ENCODE measurements around the gene NMU. TPM values are rescaled to one million over a fixed set of nuclear protein-coding genes. Genes with fewer than 3 reads are reported as not detected.

Gene NMU
- total RNA-seq, 1 experiment from 2014 or later = not detected

DNA sequence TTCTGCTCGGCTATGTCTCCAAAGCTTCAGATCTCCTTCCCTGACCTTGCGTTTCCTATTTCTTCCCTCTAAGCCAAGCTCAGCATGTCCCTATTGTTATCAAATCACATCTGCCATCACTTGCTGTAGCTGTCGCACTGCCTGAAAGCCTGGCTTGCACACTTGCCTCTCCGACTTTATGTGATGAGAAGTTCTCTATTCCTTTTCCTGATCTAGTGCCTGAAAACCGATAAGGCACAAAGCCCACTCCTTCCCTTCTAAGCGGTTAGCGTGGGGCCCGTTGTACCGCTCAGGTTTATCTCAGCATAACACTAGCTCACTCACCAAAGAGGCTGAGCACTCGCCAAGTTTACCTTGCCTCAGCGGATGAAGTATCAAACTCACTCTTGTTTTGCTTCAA is 816 bp downstream of the NMU start:
- ChIA-PET POLR2A (no interaction called here), CTCF (no interaction called here)
- Mint-ChIP-seq H3K4me1 (ENCODE audit: low read depth, unreplicated experiment) (peaks cover 7% of the 10 kb centered on the region), H3K9me3 (ENCODE audit: unreplicated experiment) (no peaks in the 10 kb centered on the region), H3K36me3 (ENCODE audit: insufficient read depth, unreplicated experiment) (no peaks in the 10 kb centered on the region), H3K27me3 (ENCODE audit: insufficient read depth, unreplicated experiment) (peaks cover 23% of the 10 kb centered on the region), H3K4me3 (ENCODE audit: unreplicated experiment) (peak overlapping the region; percentile 76), H3K27ac (ENCODE audit: unreplicated experiment) (no peak overlapping the region)
- no peaks in the 10 kb centered on the region for H3K4me1 ChIP-seq
- H3K27me3 ChIP-seq (replicated peaks; ENCODE audit: control insufficient read depth, insufficient read depth, low read length) = peaks cover 3% of the 10 kb centered on the region
- TF ChIP-seq, protein P1, sequence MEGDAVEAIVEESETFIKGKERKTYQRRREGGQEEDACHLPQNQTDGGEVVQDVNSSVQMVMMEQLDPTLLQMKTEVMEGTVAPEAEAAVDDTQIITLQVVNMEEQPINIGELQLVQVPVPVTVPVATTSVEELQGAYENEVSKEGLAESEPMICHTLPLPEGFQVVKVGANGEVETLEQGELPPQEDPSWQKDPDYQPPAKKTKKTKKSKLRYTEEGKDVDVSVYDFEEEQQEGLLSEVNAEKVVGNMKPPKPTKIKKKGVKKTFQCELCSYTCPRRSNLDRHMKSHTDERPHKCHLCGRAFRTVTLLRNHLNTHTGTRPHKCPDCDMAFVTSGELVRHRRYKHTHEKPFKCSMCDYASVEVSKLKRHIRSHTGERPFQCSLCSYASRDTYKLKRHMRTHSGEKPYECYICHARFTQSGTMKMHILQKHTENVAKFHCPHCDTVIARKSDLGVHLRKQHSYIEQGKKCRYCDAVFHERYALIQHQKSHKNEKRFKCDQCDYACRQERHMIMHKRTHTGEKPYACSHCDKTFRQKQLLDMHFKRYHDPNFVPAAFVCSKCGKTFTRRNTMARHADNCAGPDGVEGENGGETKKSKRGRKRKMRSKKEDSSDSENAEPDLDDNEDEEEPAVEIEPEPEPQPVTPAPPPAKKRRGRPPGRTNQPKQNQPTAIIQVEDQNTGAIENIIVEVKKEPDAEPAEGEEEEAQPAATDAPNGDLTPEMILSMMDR (IDR thresholded peaks at IDR 0.05; ENCODE audit: insufficient read depth in 1 of 2, low read depth in 1 of 2, low read length in 1 of 2, severe bottlenecking in 1 of 2, unreplicated experiment in 1 of 2) = no peak
- intact Hi-C loops (cut with micrococcal nuclease; ENCODE audit: unreplicated experiment) = loop anchor here (5.0 kb wide), 1 partner anchor 188 kb away; no protein-coding TSS in a partner anchor
- DNase-seq = no peak
- BruUV-seq (replicated peaks) = no TSS peak
- H3K4me3 ChIP-seq (ENCODE audit: low read depth, low read length) = no peak overlapping the region; the same call in 1 of the 2 replicates
- 0 out of 2 replicates have a peak, but pooled peaks cover 7% of the 10 kb centered on the region for H3K9me3 ChIP-seq
- H3K36me3 ChIP-seq (ENCODE audit: control insufficient read depth, insufficient read depth, low read length) = no peaks in the 10 kb centered on the region

DNA sequence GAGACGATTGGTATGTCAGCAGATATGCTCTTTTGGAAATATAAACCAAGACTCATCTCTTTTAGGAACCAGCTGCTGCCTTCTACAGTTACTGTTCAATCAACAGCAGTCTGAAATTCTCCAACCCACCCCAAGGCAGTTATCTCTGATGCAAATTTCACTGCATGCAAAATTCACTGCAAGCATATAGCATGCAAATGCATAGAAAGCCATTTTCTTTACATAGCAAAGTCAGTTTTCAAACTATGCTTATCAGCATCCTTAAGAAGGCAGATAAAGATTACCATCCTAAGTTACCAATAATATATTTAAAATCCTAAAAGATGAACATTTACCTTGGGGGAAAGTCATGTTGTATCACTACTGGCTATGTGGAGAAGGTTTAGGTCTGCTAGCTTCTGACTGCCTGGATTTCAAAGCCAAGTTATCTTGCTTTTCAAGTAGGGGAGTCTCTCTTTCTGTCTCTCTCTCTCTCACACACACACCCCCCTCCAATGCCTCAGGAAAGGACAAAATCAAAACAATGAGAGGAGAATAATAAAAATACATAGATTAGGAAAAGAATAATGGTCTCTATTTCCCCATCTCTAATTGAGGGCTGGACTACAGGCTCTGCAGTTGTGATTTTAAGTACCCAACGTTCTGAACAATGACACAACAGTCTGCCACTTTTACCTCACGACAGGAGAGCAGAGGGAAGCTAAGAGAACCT is 1.5 kb downstream of the NMU start:
- BruUV-seq (replicated peaks) = no TSS peak

DNA sequence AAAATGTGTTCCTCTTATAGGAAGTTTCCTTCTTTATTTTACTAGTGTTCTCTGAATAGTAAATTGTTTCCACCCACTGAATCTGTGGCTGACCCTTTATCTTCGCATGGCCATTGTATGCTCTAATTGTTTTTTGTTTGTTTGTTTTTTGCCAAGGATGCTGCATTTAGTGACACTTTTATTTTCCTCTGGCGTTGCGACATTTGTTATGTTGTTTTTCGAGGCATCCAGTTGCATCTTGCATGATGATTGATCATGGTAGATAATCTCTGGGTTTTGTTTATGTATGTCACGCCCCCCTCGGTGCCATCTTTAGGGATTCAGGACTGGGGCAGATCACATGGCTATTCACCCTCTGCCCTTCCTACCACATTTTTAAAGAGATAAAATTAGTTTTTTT is 2.2 kb downstream of the NMU start:
- H3K36me3 Mint-ChIP-seq (ENCODE audit: insufficient read depth, unreplicated experiment) = no peaks in the 10 kb centered on the region
- H3K4me3 Mint-ChIP-seq (ENCODE audit: unreplicated experiment) = no peak overlapping the region
- H3K4me1 ChIP-seq = no peaks in the 10 kb centered on the region
- peaks cover 3% of the 10 kb centered on the region for H3K27me3 ChIP-seq (replicated peaks; ENCODE audit: control insufficient read depth, insufficient read depth, low read length)
- peaks cover 22% of the 10 kb centered on the region for H3K27me3 Mint-ChIP-seq (ENCODE audit: insufficient read depth, unreplicated experiment)
- H3K4me3 ChIP-seq (ENCODE audit: low read depth, low read length) = no peak overlapping the region
- no peak for DNase-seq
- POLR2A ChIA-PET = no interaction called here
- no TSS peak for BruUV-seq (replicated peaks)
- H3K9me3 Mint-ChIP-seq (ENCODE audit: unreplicated experiment) = no peaks in the 10 kb centered on the region
- no peaks in the 10 kb centered on the region for H3K36me3 ChIP-seq (ENCODE audit: control insufficient read depth, insufficient read depth, low read length)
- TF ChIP-seq, protein P1 (IDR thresholded peaks at IDR 0.05; ENCODE audit: insufficient read depth in 1 of 2, low read depth in 1 of 2, low read length in 1 of 2, severe bottlenecking in 1 of 2, unreplicated experiment in 1 of 2) = no peak
- intact Hi-C loops (cut with micrococcal nuclease; ENCODE audit: unreplicated experiment) = no loop called here
- H3K9me3 ChIP-seq = 0 out of 2 replicates have a peak, but pooled peaks cover 7% of the 10 kb centered on the region
- H3K4me1 Mint-ChIP-seq (ENCODE audit: low read depth, unreplicated experiment) = peaks cover 7% of the 10 kb centered on the region
- CTCF ChIA-PET = no interaction called here
- no peak overlapping the region for H3K27ac Mint-ChIP-seq (ENCODE audit: unreplicated experiment)

More for the DNA sequence above, 1.5 kb downstream of the NMU start:
- H3K4me1 ChIP-seq = no peaks in the 10 kb centered on the region
- ChIA-PET POLR2A (no interaction called here), CTCF (no interaction called here)
- H3K27me3 ChIP-seq (replicated peaks; ENCODE audit: control insufficient read depth, insufficient read depth, low read length) = peaks cover 3% of the 10 kb centered on the region
- H3K4me1 Mint-ChIP-seq (ENCODE audit: low read depth, unreplicated experiment) = peaks cover 7% of the 10 kb centered on the region
- H3K36me3 Mint-ChIP-seq (ENCODE audit: insufficient read depth, unreplicated experiment) = no peaks in the 10 kb centered on the region
- H3K4me3 Mint-ChIP-seq (ENCODE audit: unreplicated experiment) = no peak overlapping the region
- no peak overlapping the region for H3K4me3 ChIP-seq (ENCODE audit: low read depth, low read length)
- H3K9me3 Mint-ChIP-seq (ENCODE audit: unreplicated experiment) = no peaks in the 10 kb centered on the region
- peaks cover 22% of the 10 kb centered on the region for H3K27me3 Mint-ChIP-seq (ENCODE audit: insufficient read depth, unreplicated experiment)
- H3K36me3 ChIP-seq (ENCODE audit: control insufficient read depth, insufficient read depth, low read length) = no peaks in the 10 kb centered on the region
- no peak for DNase-seq
- intact Hi-C loops (cut with micrococcal nuclease; ENCODE audit: unreplicated experiment) = loop anchor here (5.0 kb wide), 1 partner anchor 187 kb away; no protein-coding TSS in a partner anchor
- H3K27ac Mint-ChIP-seq (ENCODE audit: unreplicated experiment) = no peak overlapping the region
- 0 out of 2 replicates have a peak, but pooled peaks cover 7% of the 10 kb centered on the region for H3K9me3 ChIP-seq
- TF ChIP-seq, protein P1 (IDR thresholded peaks at IDR 0.05; ENCODE audit: insufficient read depth in 1 of 2, low read depth in 1 of 2, low read length in 1 of 2, severe bottlenecking in 1 of 2, unreplicated experiment in 1 of 2) = no peak
